GM21717 (cell line): ENCODE measurements around the gene TMEM131.

Experiments used
- ATAC-seq: cut with Tn5 transposase; IDR thresholded peaks from one replicate; pipeline ENCODE4 v1.9.1; 2021; ENCODE audit warnings: mild to moderate bottlenecking, moderate library complexity; ENCODE audit not compliant: unreplicated experiment

The TMEM131 gene

GRCh38 chr2:97994476-97994875, 1.3 kb downstream of the TMEM131 start:
- ATAC-seq: no peak

GRCh38 chr2:97993926-97994325, 1.8 kb downstream of the TMEM131 start:
- ATAC-seq: no peak

GRCh38 chr2:97992836-97993825, 2.6 kb downstream of the TMEM131 start:
- ATAC-seq: no peak

- no peak for ATAC-seq
Measured at GRCh38 chr2:97991081-97991856, 4.5 kb downstream of the TMEM131 start.

DNA sequence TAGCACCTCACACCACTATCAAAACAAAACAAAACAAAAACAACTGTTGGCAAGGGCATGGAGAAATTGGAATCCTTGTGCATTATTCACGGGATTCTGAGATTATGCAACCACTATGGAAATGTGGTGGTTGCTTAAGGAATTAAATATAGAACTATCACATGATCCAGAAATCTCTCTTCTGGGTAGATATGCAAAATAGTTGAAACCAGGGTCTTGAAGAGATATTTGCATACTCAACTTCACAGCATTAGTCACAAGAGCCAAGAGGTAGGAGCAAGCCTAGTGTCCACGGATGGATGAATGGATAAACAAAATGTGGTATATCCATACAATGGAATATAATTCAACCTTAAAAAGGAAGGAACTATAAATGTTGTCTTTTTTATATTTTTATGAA, 7.0 kb downstream of the TMEM131 start:
- no peak for ATAC-seq

- no peak for ATAC-seq
Measured at GRCh38 chr2:97985998-97986397, 9.8 kb downstream of the TMEM131 start.

DNA sequence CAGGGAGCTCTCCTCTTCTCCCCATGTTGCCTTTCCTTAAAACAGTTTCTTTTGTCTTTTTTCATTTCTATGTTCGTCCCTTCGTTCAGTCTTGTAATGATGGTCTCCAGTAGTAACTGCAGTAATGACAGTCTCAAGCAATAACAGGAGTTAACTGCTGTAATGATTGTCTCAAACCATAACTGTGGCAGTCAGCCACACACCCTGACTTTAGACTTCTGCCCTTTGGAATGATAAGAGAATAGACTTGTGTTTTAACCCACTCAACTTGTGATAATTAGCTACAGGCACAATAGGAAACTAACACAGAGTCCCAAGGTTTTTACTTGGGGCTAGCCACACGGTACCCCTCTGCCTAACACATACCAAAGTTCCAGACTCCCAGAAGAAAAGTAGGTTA, 12.1 kb downstream of the TMEM131 start:
- no peak for ATAC-seq

- ATAC-seq: no peak
Measured at GRCh38 chr2:97983134-97983533, 12.6 kb downstream of the TMEM131 start.

DNA sequence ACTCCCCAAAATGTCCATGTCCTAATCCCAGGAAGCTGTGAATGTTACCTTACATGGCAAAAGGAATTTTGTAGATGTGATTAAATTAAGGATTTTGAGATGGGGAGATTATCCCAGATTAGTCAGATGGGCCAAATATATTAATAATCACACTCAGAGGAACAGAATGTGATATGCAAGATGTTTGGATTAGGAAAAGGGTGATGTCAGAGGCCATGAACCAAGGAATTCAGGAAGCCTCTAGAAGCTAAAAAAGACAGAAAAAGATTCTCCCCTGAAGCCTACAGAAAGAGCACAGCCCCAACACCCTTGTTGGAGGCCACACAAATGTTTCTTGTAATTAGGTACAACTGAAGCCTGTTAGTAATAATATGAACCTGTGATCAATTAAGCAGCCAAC, 13.1 kb downstream of the TMEM131 start:
- no peak for ATAC-seq

DNA sequence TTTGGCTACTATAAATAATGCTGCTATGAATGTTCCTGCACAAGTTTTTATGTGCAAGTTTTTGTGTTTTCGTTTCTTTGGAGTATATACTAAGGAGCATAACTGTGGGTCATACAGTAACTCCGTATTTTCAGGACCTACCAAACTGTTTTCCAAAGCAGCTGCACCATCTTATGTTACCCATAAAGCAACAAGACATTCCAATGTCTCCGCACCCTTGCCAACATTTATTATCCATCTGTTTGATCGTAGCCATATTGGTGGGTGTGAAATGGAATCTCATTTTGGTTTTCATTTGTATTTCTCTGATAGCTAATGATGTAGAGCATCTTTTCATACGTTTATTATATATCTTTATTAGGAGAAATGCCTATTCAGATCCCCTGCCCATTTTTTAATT, 13.8 kb downstream of the TMEM131 start:
- no peak for ATAC-seq

- ATAC-seq: no peak
Measured at GRCh38 chr2:97979904-97980303, 15.8 kb downstream of the TMEM131 start.

- ATAC-seq: no peak
Measured at GRCh38 chr2:97974471-97974870, 21.3 kb downstream of the TMEM131 start.

DNA sequence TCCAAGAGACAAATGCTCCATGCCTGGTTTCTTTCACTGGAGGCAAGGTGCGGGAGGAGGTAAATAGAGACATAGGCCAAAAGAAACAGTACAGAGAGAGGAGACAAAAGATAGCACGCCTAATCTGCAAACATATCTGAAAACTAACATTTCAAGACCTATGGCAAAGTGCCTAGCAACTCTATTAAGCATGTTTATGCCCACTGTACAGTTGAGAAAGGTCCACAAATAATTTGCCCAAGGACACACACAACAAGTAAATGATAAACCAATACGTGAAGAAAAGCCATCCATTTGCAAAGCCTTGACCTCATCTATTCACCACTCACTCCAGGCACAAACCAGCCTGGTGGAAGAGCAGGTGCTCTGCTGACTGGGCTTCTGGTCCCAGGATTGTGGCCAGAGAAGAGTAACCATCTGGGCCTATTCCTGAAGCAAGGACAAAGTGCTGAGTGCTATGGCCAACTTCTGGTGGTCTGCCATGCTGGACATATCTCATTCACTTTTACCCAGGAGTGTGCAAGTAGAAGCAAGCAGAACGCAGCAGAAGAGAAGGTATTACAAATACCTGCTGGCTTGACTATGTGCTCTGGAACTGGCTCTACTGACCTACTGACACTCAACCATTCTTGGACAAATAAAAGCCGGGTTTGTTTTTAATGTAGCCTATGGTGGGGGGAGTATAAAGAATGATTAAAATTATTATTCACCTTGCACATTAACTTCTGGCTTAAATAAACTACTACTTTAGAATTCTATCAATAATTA, 25.3 kb downstream of the TMEM131 start:
- no peak for ATAC-seq

- ATAC-seq: no peak
Measured at GRCh38 chr2:97969081-97970067, 26.4 kb downstream of the TMEM131 start.

- no peak for ATAC-seq
Measured at GRCh38 chr2:97967931-97968627, 27.7 kb downstream of the TMEM131 start.

- peak; percentile 20 for ATAC-seq
Measured at GRCh38 chr2:97967216-97967592, 28.5 kb downstream of the TMEM131 start.

DNA sequence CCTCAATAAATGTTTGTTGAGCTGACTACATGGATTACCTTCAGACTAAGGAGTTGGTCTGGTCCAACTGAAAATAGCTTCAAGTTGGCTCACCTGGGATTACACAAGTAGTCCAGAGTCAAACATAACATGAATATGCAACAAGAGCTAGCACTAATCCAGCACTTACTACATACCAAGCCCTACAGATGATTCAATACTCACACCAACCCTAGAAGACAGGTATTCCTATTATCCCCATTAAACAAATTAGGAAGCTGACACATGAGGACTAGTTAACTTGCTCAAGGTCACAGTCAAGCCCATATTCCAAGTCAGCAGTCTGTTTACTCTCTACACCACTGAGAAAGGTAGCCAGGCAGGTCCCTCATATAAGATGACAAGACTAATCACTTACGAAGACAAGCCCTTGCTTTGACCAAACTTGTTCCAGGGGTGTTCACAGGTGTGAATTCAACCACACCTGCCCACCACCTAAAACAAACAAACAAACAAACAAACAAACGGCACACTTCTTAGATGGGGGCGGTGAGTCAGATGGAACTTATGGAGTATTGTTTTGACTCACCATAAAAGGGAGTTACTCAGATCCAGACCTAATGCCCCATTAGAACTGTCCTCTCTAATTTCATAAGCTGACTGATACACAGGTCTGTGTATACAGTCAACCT, 29.1 kb downstream of the TMEM131 start:
- ATAC-seq: peak; percentile 56

DNA sequence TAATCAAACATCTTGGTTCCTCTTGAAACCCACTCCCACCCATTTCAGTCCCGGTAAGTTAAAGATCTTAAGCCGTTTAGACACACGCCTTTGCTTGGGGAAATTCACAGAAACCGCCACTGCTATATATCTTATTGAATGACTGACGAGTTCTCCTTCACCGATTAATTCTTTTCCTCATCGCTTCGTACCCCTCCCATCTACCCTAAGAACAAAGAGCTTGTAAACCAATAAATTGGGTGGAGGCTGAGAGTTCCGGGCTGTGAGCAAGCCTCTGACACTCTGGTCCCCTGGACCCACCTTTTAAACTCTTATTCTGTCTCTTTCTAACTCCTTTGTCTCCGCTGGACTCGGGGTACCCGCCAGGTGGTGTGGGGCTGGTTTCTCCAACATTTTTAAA, 30.6 kb downstream of the TMEM131 start:
- no peak for ATAC-seq

DNA sequence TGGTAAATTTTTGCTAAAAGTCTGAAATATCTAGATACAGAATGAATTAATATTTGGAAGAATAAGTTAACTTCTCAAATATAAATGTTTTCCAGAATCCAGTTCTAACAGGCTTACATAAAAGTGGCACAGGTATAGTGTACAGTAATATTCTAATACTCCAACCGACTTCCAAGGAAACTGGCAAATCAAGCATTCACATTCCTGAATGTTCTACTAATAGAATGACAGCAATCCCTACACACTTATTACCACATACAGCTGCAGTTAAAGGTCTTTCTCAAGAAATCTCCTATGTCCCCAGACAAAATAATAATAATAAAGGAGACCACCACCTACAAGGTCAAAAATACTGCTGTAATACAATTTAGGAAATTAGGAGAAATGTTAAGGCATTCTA, 31.9 kb downstream of the TMEM131 start:
- no peak for ATAC-seq
